ENCODE results near the gene DYSF. TPM values are rescaled to one million over a fixed set of nuclear protein-coding genes. Genes with fewer than 3 reads are reported as not detected.

DYSF gene
- total and polyA plus RNA-seq, 7 donors = 38.3 to 208 (median 109) TPM

DNA sequence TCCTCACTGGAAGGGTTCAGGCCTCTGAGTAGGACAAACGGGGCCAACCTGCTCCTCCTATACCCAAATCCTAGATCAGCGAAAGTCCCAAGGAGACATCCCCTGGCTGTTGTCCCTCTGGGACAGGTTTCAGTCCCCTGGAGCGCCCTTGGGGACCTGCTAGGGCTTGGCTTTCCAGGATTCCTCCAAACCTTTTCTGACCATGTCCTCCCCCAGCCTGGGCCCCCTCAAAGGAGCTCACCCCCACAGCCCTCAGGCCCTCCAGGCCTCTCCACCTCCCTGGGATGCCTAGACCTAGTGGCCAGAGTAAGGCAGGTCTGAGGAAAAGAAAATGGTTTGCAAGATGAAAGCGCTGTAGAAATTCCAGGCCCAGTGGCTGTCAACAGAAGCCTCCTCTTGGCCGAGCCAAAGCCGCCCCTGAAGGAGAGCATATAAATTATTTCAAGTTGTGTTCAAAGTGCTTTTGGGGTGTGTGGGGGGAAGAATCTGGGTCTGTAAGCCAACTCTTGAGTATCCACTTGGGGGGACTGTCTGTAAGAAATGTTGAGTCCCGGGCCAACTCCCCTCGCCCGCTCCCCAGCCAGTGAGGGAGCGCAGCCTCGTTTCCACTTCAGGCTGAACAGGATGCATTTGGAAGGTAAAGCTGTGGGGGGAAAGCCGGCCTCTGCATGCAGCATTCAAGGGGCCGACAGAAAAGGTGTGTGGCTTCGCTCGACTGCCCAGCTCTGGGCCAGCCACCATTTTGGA is 158.6 kb downstream of the DYSF start:
- H3K36me3 ChIP-seq (ENCODE audit: insufficient read depth in 1 of 2, low read depth in 1 of 2) = peaks cover 0 to 51% of the 10 kb centered on the region in 2 donors
- TF ChIP-seq, protein P1, sequence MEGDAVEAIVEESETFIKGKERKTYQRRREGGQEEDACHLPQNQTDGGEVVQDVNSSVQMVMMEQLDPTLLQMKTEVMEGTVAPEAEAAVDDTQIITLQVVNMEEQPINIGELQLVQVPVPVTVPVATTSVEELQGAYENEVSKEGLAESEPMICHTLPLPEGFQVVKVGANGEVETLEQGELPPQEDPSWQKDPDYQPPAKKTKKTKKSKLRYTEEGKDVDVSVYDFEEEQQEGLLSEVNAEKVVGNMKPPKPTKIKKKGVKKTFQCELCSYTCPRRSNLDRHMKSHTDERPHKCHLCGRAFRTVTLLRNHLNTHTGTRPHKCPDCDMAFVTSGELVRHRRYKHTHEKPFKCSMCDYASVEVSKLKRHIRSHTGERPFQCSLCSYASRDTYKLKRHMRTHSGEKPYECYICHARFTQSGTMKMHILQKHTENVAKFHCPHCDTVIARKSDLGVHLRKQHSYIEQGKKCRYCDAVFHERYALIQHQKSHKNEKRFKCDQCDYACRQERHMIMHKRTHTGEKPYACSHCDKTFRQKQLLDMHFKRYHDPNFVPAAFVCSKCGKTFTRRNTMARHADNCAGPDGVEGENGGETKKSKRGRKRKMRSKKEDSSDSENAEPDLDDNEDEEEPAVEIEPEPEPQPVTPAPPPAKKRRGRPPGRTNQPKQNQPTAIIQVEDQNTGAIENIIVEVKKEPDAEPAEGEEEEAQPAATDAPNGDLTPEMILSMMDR (IDR thresholded peaks at IDR 0.05) = no peak
- DNase-seq = peak in 1 of 2 donors; percentile 4
- no peak for ATAC-seq
- no peaks in the 10 kb centered on the region for H3K9me3 ChIP-seq
- H3K27me3 ChIP-seq (ENCODE audit: insufficient read depth in 3 of 3, low read length in 2 of 3) = no peaks in the 10 kb centered on the region
- peaks cover 22% of the 10 kb centered on the region for H3K4me1 ChIP-seq
- no peak overlapping the region for H3K4me3 ChIP-seq
- WGBS, 3 donors = 95 to 98% (median 97%) methylated on average over 15 of the region's 15 CpGs
- peak overlapping the region; percentile 44 for H3K27ac ChIP-seq
- intact Hi-C loops (cut with DNase I) = no loop called here

DNA sequence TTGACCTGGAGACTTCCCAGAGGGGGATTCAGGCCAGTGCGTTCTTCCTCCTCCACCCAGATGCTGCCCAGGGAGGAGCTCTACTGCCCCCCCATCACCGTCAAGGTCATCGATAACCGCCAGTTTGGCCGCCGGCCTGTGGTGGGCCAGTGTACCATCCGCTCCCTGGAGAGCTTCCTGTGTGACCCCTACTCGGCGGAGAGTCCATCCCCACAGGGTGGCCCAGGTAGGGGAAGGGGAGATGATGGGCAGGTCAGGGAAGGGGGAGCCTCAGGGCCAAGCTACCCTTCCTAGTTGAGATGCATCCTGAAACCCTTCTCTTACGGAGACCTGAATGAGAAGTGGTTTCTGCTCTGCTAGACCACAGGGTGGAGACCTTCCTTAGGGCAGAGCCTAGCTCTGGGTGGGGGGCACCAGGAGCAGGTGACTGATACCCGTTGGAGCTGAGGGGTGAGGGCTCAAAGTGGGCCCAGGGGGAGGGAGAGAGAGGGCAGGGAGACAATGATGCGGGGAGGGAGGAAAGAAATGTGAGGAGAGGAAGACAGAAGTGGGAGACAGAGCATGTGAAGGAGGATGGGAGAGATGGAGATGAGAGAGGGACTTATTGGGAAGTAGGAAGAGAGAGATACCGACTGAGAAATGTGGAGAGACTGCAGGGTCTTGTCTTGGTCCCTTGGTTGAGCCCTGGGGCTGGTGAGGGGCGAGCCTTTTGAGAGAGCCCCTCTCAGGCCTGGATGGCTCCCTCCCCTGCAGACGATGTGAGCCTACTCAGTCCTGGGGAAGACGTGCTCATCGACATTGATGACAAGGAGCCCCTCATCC is 159.4 kb downstream of the DYSF start:
- no peaks in the 10 kb centered on the region for H3K9me3 ChIP-seq
- TF ChIP-seq, protein P1 (IDR thresholded peaks at IDR 0.05) = no peak
- no peak overlapping the region for H3K27ac ChIP-seq
- H3K27me3 ChIP-seq (ENCODE audit: insufficient read depth in 3 of 3, low read length in 2 of 3) = no peaks in the 10 kb centered on the region
- DNase-seq (peak in 1 of 2 donors; percentile 9), ATAC-seq (no peak)
- H3K4me3 ChIP-seq = no peak overlapping the region
- intact Hi-C loops (cut with DNase I) = no loop called here
- peaks cover 0 to 48% of the 10 kb centered on the region in 2 donors for H3K36me3 ChIP-seq (ENCODE audit: insufficient read depth in 1 of 2, low read depth in 1 of 2)
- WGBS, 3 donors = 91 to 94% (median 93%) methylated on average over 15 to 17 of the region's 17 CpGs
- H3K4me1 ChIP-seq = peaks cover 22% of the 10 kb centered on the region

DNA sequence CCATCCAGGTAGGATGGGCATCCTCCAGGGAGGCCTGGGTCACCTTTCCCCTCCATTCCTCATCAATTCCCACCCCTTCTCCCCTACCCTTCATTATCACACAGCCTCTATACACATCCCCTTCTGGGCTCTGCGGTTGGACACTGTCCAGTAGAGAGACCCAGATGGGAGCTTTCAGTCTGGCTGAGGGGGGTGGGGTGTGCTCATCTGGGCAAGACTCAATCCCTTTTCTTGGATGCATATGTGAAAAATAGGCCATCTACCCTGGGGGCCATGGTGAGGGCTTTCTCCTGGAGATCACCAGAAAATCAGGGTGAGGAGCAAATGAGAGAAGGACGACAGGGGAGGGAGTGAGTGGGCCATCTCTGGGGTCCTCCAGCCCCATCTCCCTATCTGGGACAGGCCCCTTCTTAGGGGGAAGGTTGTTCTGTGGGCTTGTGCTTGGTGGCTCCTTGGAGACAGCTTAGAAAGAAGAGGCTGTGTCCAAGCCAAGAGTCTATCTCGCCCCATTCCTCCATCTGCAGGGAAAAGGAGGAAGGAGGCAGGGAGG is 160.1 kb downstream of the DYSF start:
- intact Hi-C loops (cut with DNase I) = no loop called here
- Histone ChIP-seq H3K9me3 (no peaks in the 10 kb centered on the region), H3K36me3 (ENCODE audit: insufficient read depth in 1 of 2, low read depth in 1 of 2) (peaks cover 0 to 45% of the 10 kb centered on the region in 2 donors), H3K4me1 (peaks cover 22% of the 10 kb centered on the region), H3K27ac (peak overlapping the region; percentile 72), H3K27me3 (ENCODE audit: insufficient read depth in 3 of 3, low read length in 2 of 3) (no peaks in the 10 kb centered on the region), H3K4me3 (no peak overlapping the region)
- ATAC-seq (no peak), DNase-seq (peak in 1 of 2 donors; percentile 3)
- WGBS, 3 donors = 97% methylated on average over 3 of the region's 3 CpGs
- TF ChIP-seq, protein P1 (IDR thresholded peaks at IDR 0.05) = no peak

DNA sequence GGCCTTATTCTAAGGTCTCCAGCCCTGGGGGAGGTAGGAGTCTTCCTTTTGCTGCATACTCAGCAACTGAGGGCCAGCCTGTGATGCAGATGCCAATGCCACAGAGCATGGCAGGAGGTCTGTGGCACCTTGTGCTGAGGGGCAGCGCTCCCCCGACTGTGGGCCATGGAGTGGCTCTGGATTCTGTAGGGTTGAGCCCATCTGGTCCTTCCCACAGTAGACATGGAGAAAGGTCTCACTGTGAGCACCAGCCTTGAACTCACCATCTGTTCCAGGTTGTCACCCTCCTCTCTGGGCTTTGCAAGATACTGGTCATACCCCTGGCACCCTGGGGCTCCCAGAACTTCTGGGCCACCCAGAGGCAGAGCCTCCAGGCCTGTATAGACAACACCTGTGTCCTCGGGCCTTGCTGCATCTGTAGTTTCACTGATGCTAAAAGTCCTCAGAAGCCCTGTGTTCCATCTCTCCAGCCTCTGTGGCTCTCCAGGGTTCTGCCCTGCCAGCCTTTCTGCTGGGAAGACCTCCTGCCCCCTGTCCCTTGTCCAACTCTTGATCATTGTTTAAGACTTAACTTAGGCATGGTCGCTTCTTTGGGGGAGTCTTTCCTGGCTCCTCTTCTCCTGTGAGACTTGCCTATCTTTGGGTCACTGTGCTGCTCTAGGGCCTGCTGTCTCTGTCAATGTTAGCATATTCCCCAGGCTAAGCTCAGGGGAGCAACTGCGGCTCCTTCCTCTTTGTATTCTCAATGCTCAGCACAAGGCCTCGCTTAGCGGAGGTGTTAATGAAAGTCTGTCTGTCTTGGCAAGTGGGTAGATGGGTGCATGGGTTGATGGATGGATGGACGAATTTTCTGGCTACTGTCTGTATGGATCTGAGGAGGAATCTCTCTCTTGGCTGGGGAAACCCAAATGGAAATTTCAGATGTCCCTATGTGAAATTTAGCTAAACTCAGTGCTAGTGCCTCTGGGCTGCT is 160.9 kb downstream of the DYSF start:
- TF ChIP-seq, protein P1 (IDR thresholded peaks at IDR 0.05) = no peak
- H3K27me3 ChIP-seq (ENCODE audit: insufficient read depth in 3 of 3, low read length in 2 of 3) = no peaks in the 10 kb centered on the region
- no peaks in the 10 kb centered on the region for H3K9me3 ChIP-seq
- ATAC-seq (no peak), DNase-seq (peak in 1 of 2 donors; percentile 7)
- peaks cover 0 to 39% of the 10 kb centered on the region in 2 donors for H3K36me3 ChIP-seq (ENCODE audit: insufficient read depth in 1 of 2, low read depth in 1 of 2)
- H3K4me1 ChIP-seq = peaks cover 29% of the 10 kb centered on the region
- peak overlapping the region; percentile 72 for H3K27ac ChIP-seq
- intact Hi-C loops (cut with DNase I) = no loop called here
- no peak overlapping the region for H3K4me3 ChIP-seq
- 77 to 81% (median 79%) methylated on average over 8 of the region's 8 CpGs for WGBS, 3 donors

All from psoas muscle (tissue), 8 donors.